MCF 10A (cell line): ENCODE measurements around the gene CELF5. TPM values are rescaled to one million over a fixed set of nuclear protein-coding genes. Genes with fewer than 3 reads are reported as not detected.
"Not testable (repeated sequence)": the region's sequence is repeated elsewhere in the genome, so short reads cannot be mapped to it uniquely, and the experiment has no call there.

Experiments used
- BruUV-seq: library from RNA; stranded (reverse); fragments of 400-500 nt; replicated peaks from 2 replicates; lab custom pipeline; 2021; lab: Mats Ljungman, UMichigan
- CTCF ChIA-PET: fragments of 300-600 bp; sonication (Branson Sonifier 250); formaldehyde crosslinking; extraction: SDS; loops from one replicate; lab custom pipeline; 2021; ENCODE audit warnings: antibody characterized with exemption, inconsistent platforms; lab: Yijun Ruan, JAX
- POLR2A ChIA-PET: fragments of 300-600, 350-650 bp; sonication (Branson Sonifier 250); formaldehyde crosslinking; extraction: SDS; loops from one replicate; lab custom pipeline; 2020; ENCODE audit warnings: antibody characterized with exemption, inconsistent platforms; lab: Yijun Ruan, JAX
- DNase-seq: peaks from one replicate; pipeline ENCODE4 v3.0.0-alpha.2; 2018; ENCODE audit not compliant: unreplicated experiment
- H3K27ac Mint-ChIP-seq: one replicate; pipeline ENCODE4 v1.8.0; 2022; ENCODE audit warnings: mild to moderate bottlenecking, low read depth, mixed read lengths; ENCODE audit not compliant: unreplicated experiment
- H3K27me3 Mint-ChIP-seq: one replicate; pipeline ENCODE4 v1.8.0; 2022; ENCODE audit warnings: mixed read lengths; ENCODE audit not compliant: insufficient read depth, unreplicated experiment
- H3K36me3 Mint-ChIP-seq: one replicate; pipeline ENCODE4 v1.8.0; 2022; ENCODE audit warnings: mild to moderate bottlenecking, moderate library complexity, mixed read lengths; ENCODE audit not compliant: insufficient read depth, unreplicated experiment
- H3K4me1 Mint-ChIP-seq: one replicate; pipeline ENCODE4 v1.8.0; 2022; ENCODE audit warnings: mixed read lengths; ENCODE audit not compliant: insufficient read depth, unreplicated experiment
- H3K4me3 Mint-ChIP-seq: one replicate; pipeline ENCODE4 v1.8.0; 2022; ENCODE audit warnings: mild to moderate bottlenecking, moderate library complexity, mixed read lengths; ENCODE audit not compliant: unreplicated experiment
- H3K9me3 Mint-ChIP-seq: one replicate; pipeline ENCODE4 v1.8.0; 2022; ENCODE audit warnings: mixed read lengths; ENCODE audit not compliant: unreplicated experiment
- intact Hi-C: fragments of 100-400 bp; cut with micrococcal nuclease; formaldehyde crosslinking; loops from 2 replicates; pipeline ENCODE4 v1.14.1; 2022
- total RNA-seq: library from RNA; stranded (reverse); gene quantifications from 2 replicates; pipeline ENCODE4 v1.2.3, GENCODE V29; 2022
- TF ChIP-seq, protein P1 (sequence below): fragments of 200-600 bp; IDR thresholded peaks from one replicate; pipeline ENCODE4 v1.8.0; 2022; ENCODE audit warnings: antibody characterized with exemption, mild to moderate bottlenecking; ENCODE audit not compliant: unreplicated experiment

The CELF5 gene
- total RNA-seq, 1 experiment from 2014 or later = 0.30 TPM

DNA sequence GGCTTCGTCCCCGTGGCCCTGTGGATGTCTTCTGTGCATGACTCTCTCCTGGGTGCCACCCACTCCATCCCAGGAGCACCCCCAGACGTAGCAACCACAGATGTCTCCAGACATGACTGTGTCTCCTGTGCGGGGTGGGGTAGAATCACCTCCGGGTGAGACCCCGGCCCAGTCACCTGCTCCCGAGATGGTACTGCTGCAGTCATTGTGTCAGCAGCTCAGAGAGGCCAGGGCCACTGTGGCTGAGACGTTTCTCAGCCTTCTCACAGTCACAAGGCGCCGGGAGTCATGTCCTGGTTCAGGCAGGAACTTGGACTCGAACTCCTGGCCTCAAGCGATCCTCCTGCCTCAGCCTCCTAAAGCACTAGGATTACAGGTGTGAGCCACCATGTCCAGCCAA is 22.1 kb upstream of the CELF5 start:
- ChIA-PET POLR2A (no interaction called here), CTCF (no interaction called here)
- Mint-ChIP-seq H3K4me1 (no peaks in the 10 kb centered on the region), H3K36me3 (peaks cover 18% of the 10 kb centered on the region), H3K9me3 (no peaks in the 10 kb centered on the region), H3K4me3 (no peak overlapping the region), H3K27ac (no peak overlapping the region), H3K27me3 (no peaks in the 10 kb centered on the region)
- DNase-seq = no peak
- TF ChIP-seq, protein P1, sequence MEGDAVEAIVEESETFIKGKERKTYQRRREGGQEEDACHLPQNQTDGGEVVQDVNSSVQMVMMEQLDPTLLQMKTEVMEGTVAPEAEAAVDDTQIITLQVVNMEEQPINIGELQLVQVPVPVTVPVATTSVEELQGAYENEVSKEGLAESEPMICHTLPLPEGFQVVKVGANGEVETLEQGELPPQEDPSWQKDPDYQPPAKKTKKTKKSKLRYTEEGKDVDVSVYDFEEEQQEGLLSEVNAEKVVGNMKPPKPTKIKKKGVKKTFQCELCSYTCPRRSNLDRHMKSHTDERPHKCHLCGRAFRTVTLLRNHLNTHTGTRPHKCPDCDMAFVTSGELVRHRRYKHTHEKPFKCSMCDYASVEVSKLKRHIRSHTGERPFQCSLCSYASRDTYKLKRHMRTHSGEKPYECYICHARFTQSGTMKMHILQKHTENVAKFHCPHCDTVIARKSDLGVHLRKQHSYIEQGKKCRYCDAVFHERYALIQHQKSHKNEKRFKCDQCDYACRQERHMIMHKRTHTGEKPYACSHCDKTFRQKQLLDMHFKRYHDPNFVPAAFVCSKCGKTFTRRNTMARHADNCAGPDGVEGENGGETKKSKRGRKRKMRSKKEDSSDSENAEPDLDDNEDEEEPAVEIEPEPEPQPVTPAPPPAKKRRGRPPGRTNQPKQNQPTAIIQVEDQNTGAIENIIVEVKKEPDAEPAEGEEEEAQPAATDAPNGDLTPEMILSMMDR = no peak
- intact Hi-C loops = no loop called here
- no TSS peak for BruUV-seq

DNA sequence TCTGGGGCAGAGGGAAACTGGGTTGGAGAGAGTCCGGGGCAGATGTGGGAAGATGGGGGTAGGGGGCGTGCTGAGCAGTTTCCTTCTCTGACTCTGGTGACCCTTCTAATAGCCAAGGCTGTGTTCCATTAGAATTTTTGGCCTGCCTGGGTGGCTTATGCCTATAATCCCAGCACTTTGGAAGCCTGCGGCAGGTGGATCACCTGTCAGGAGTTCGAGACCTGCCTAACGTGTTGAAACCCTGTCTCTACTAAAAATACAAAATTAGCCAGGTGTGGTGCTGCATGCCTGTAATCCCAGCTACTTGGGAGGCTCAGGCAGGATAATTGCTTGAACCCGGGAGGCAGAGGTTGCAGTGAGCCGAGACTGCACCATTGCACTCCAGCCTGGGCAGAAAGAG is 21.6 kb upstream of the CELF5 start:
- POLR2A ChIA-PET, H3K4me3 Mint-ChIP-seq, H3K9me3 Mint-ChIP-seq, CTCF ChIA-PET, DNase-seq, intact Hi-C loops, BruUV-seq, H3K27me3 Mint-ChIP-seq, H3K4me1 Mint-ChIP-seq, H3K27ac Mint-ChIP-seq: not testable (repeated sequence)
- peaks cover 23% of the 10 kb centered on the region for H3K36me3 Mint-ChIP-seq

DNA sequence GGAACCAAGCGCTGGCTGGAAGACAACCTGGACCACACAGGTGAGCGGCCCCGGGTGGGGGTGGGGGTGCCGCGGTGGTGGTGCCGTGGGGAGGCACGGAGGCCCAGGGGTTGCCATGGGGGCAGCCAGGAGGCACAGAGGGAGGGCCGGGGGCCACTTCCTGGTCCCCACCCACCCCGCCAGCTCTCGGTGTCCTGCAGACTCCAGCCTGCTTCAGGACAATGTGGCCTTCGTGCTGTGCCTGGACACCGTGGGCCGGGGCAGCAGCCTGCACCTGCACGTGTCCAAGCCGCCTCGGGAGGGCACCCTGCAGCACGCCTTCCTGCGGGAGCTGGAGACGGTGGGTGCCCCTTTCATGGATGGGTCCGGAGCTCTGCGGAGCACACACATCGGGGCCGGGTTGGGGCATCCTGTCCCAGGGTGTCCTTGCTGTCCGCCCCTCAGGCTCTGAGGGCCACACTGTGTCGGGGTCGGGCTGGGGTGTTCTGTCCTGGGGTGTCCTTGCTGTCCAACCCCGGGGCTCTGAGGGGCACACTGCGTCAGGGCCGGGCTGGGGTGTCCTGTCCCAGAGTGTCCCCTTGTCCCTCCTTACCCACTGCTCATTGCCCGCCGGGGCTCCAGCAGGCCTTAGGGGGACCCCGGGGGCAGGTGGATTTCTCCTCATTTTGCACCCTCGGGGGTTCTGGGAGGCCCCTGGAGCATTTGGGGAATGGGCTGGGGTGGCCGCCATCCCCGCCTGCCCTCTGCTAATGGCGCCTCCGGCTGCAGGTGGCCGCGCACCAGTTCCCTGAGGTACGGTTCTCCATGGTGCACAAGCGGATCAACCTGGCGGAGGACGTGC is 20.4 kb upstream of the CELF5 start:
- H3K4me3 Mint-ChIP-seq = no peak overlapping the region
- ChIA-PET POLR2A (no interaction called here), CTCF (interaction anchor here (0.5 to 0.7 kb wide), 2 partner anchors 16 to 29 kb away, joined by 3 to 5 read pairs; no protein-coding TSS in a partner anchor)
- peaks cover 28% of the 10 kb centered on the region for H3K36me3 Mint-ChIP-seq
- H3K9me3 Mint-ChIP-seq = no peaks in the 10 kb centered on the region
- DNase-seq = no peak
- H3K27ac Mint-ChIP-seq = no peak overlapping the region
- TF ChIP-seq, protein P1 = no peak
- BruUV-seq = no TSS peak
- intact Hi-C loops = no loop called here
- H3K4me1 Mint-ChIP-seq = no peaks in the 10 kb centered on the region
- H3K27me3 Mint-ChIP-seq = no peaks in the 10 kb centered on the region

DNA sequence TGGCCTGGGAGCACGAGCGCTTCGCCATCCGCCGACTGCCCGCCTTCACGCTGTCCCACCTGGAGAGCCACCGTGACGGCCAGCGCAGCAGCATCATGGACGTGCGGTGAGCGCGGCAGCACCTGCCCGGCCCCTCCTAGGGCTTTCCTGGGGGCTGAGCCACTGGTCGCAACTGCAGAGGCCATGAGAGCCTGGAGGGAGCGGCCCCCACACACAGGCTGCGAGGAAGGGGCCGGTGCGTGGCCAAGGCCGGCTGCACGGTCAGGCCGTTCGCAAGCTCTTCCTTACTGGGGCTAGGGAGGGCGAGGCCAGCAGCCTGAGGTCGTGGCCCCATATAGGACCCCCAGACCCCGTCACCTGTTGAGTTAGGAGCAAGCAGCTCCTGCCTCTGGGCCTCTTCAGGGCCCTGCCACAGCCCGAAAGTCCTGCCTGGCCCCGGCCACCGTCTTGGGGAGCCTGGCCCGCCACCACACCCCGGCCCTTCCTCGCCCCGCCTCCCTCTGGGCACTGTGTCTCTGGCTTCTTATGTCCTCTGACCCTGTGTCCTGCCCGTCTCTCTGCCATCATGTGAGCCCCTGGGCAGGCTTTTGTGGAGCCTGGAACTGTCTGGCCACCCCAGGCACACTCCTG is 19.7 kb upstream of the CELF5 start:
- Mint-ChIP-seq H3K4me3 (no peak overlapping the region), H3K27ac (no peak overlapping the region), H3K9me3 (no peaks in the 10 kb centered on the region), H3K27me3 (no peaks in the 10 kb centered on the region), H3K36me3 (peaks cover 27% of the 10 kb centered on the region), H3K4me1 (no peaks in the 10 kb centered on the region)
- ChIA-PET CTCF (no interaction called here), POLR2A (no interaction called here)
- no peak for DNase-seq
- BruUV-seq = no TSS peak
- TF ChIP-seq, protein P1 = no peak
- intact Hi-C loops = no loop called here
